Karpas-422 (cell line): ENCODE measurements around the gene PCYT1B. TPM values are rescaled to one million over a fixed set of nuclear protein-coding genes. Genes with fewer than 3 reads are reported as not detected.

ENCODE experiments used
- DNase-seq: peaks from one replicate; pipeline ENCODE4 v3.0.0-alpha.2; 2015
- H2AFZ ChIP-seq: fragments of 200-600 bp; sonication (generic); 2 replicates; pipeline ENCODE4 v1.6.1; 2014; ENCODE audit warnings: antibody characterized with exemption, low read length, mixed read lengths
- H3K27ac ChIP-seq: fragments of 200-600 bp; sonication (generic); 2 replicates; pipeline ENCODE4 v1.5.1; 2014; ENCODE audit warnings: mild to moderate bottlenecking, low read length, moderate library complexity
- H3K27me3 ChIP-seq: fragments of 200-600 bp; sonication (generic); 2 replicates; pipeline ENCODE4 v1.6.1; 2014; ENCODE audit warnings: low read length, mixed read lengths
- H3K36me3 ChIP-seq: fragments of 200-600 bp; sonication (generic); 2 replicates; pipeline ENCODE4 v1.6.1; 2014; ENCODE audit warnings: low read length, mixed read lengths; ENCODE audit not compliant: insufficient read depth
- H3K4me1 ChIP-seq: fragments of 200-600 bp; sonication (generic); 2 replicates; pipeline ENCODE4 v1.6.1; 2014; ENCODE audit warnings: mild to moderate bottlenecking, low read length, mixed read lengths
- H3K4me2 ChIP-seq: fragments of 200-600 bp; sonication (generic); 2 replicates; pipeline ENCODE4 v1.6.1; 2014; ENCODE audit warnings: low read length, low read depth, mild to moderate bottlenecking; ENCODE audit not compliant: poor library complexity, severe bottlenecking
- H3K4me3 ChIP-seq: fragments of 200-600 bp; sonication (generic); 2 replicates; pipeline ENCODE4 v1.5.1; 2014; ENCODE audit warnings: mild to moderate bottlenecking, antibody characterized with exemption, low read length, mixed read lengths
- H3K79me2 ChIP-seq: fragments of 200-600 bp; sonication (generic); 2 replicates; pipeline ENCODE4 v1.6.1; 2014; ENCODE audit warnings: mild to moderate bottlenecking, low read length, mixed read lengths
- H3K9ac ChIP-seq: fragments of 200-600 bp; sonication (generic); 2 replicates; pipeline ENCODE4 v1.6.0; 2014; ENCODE audit warnings: low read length
- H3K9me2 ChIP-seq: fragments of 200-600 bp; sonication (generic), shearing (Covaris generic); replicated peaks from 2 replicates; pipeline ENCODE4 v1.6.0; 2014; ENCODE audit warnings: mild to moderate bottlenecking, low read length, moderate library complexity; ENCODE audit not compliant: insufficient read depth
- H3K9me3 ChIP-seq: fragments of 300-700, 200-600 bp; sonication (generic); 2 replicates; pipeline ENCODE4 v1.6.1; 2014; ENCODE audit warnings: low read length, mixed read lengths
- H4K20me1 ChIP-seq: fragments of 200-600 bp; sonication (generic); 2 replicates; pipeline ENCODE4 v1.6.1; 2014; ENCODE audit warnings: mild to moderate bottlenecking, antibody characterized with exemption, low read length, low read depth; ENCODE audit not compliant: insufficient read depth
- total RNA-seq: library from RNA; depleted of rRNA; stranded (reverse); fragments of >200 nt; shearing (Covaris generic); gene quantifications from 2 replicates; pipeline ENCODE4 v1.2.3, GENCODE V29; 2014; ENCODE audit warnings: low replicate concordance

PCYT1B gene
- total RNA-seq, 1 experiment from 2014 or later, result 0.04 TPM

GRCh38 chrX:24676403-24677024 is 29.4 kb upstream of the PCYT1B start:
- Histone ChIP-seq H3K9ac (no peak overlapping the region), H3K27ac (no peak overlapping the region), H3K4me3 (no peak overlapping the region), H3K9me3 (no peaks in the 10 kb centered on the region), H3K36me3 (no peaks in the 10 kb centered on the region), H3K4me2 (no peak overlapping the region), H3K79me2 (no peaks in the 10 kb centered on the region), H3K4me1 (no peaks in the 10 kb centered on the region), H3K9me2 (no peaks in the 10 kb centered on the region), H3K27me3 (no peaks in the 10 kb centered on the region), H4K20me1 (no peaks in the 10 kb centered on the region), H2AFZ (no peak overlapping the region)
- peak; percentile 65 for DNase-seq

- no peaks in the 10 kb centered on the region for H3K79me2 ChIP-seq
- H3K9me2 ChIP-seq, result no peaks in the 10 kb centered on the region
- no peak for DNase-seq
- no peak overlapping the region for H3K9ac ChIP-seq
- no peak overlapping the region for H2AFZ ChIP-seq
- H3K4me1 ChIP-seq, result no peaks in the 10 kb centered on the region
- H3K36me3 ChIP-seq, result no peaks in the 10 kb centered on the region
- H3K9me3 ChIP-seq, result no peaks in the 10 kb centered on the region
- no peak overlapping the region for H3K27ac ChIP-seq
- H4K20me1 ChIP-seq, result no peaks in the 10 kb centered on the region
- H3K4me3 ChIP-seq, result no peak overlapping the region
- H3K4me2 ChIP-seq, result no peak overlapping the region
- no peaks in the 10 kb centered on the region for H3K27me3 ChIP-seq
These were observed 26.3 kb upstream of the PCYT1B start for GRCh38 chrX:24673424-24673823.

GRCh38 chrX:24672701-24673190 is 25.6 kb upstream of the PCYT1B start:
- Histone ChIP-seq H4K20me1 (no peaks in the 10 kb centered on the region), H3K9me2 (no peaks in the 10 kb centered on the region), H2AFZ (no peak overlapping the region)

GRCh38 chrX:24668111-24668510 is 21.0 kb upstream of the PCYT1B start:
- H3K4me1 ChIP-seq, result no peaks in the 10 kb centered on the region
- no peak overlapping the region for H3K4me3 ChIP-seq
- DNase-seq, result no peak
- no peaks in the 10 kb centered on the region for H3K79me2 ChIP-seq
- no peak overlapping the region for H3K9ac ChIP-seq
- H3K27me3 ChIP-seq, result no peaks in the 10 kb centered on the region
- H4K20me1 ChIP-seq, result no peaks in the 10 kb centered on the region
- no peak overlapping the region for H2AFZ ChIP-seq
- no peak overlapping the region for H3K27ac ChIP-seq
- H3K4me2 ChIP-seq, result no peak overlapping the region
- no peaks in the 10 kb centered on the region for H3K9me3 ChIP-seq
- no peaks in the 10 kb centered on the region for H3K36me3 ChIP-seq
- no peaks in the 10 kb centered on the region for H3K9me2 ChIP-seq

More at GRCh38 chrX:24672701-24673190, 25.6 kb upstream of the PCYT1B start:
- H3K27me3 ChIP-seq, result no peaks in the 10 kb centered on the region
- no peak overlapping the region for H3K4me3 ChIP-seq
- H3K9ac ChIP-seq, result no peak overlapping the region
- no peak for DNase-seq
- H3K4me1 ChIP-seq, result no peaks in the 10 kb centered on the region
- H3K27ac ChIP-seq, result no peak overlapping the region
- H3K4me2 ChIP-seq, result no peak overlapping the region
- no peaks in the 10 kb centered on the region for H3K79me2 ChIP-seq
- no peaks in the 10 kb centered on the region for H3K36me3 ChIP-seq
- H3K9me3 ChIP-seq, result no peaks in the 10 kb centered on the region

GRCh38 chrX:24662352-24662751 is 15.2 kb upstream of the PCYT1B start:
- H3K9ac ChIP-seq, result no peak overlapping the region
- H3K79me2 ChIP-seq, result no peaks in the 10 kb centered on the region
- H3K4me1 ChIP-seq, result no peaks in the 10 kb centered on the region
- H3K4me3 ChIP-seq, result no peak overlapping the region
- no peak overlapping the region for H3K27ac ChIP-seq
- no peaks in the 10 kb centered on the region for H3K9me3 ChIP-seq
- no peaks in the 10 kb centered on the region for H4K20me1 ChIP-seq
- no peak overlapping the region for H2AFZ ChIP-seq
- no peaks in the 10 kb centered on the region for H3K36me3 ChIP-seq
- no peaks in the 10 kb centered on the region for H3K27me3 ChIP-seq
- no peak overlapping the region for H3K4me2 ChIP-seq
- no peak for DNase-seq
- no peaks in the 10 kb centered on the region for H3K9me2 ChIP-seq

GRCh38 chrX:24661292-24661691 is 14.1 kb upstream of the PCYT1B start:
- Histone ChIP-seq H3K36me3 (no peaks in the 10 kb centered on the region), H3K79me2 (no peaks in the 10 kb centered on the region), H3K9me2 (no peaks in the 10 kb centered on the region), H3K9me3 (no peaks in the 10 kb centered on the region), H3K4me3 (no peak overlapping the region), H4K20me1 (no peaks in the 10 kb centered on the region), H3K9ac (no peak overlapping the region), H3K4me2 (no peak overlapping the region), H2AFZ (no peak overlapping the region), H3K27ac (no peak overlapping the region), H3K27me3 (no peaks in the 10 kb centered on the region), H3K4me1 (no peaks in the 10 kb centered on the region)
- no peak for DNase-seq

GRCh38 chrX:24659646-24660045 is 12.5 kb upstream of the PCYT1B start:
- no peak for DNase-seq

GRCh38 chrX:24659106-24659505 is 12.0 kb upstream of the PCYT1B start:
- Histone ChIP-seq H3K9me2 (no peaks in the 10 kb centered on the region), H3K27ac (no peak overlapping the region), H2AFZ (no peak overlapping the region), H3K4me2 (no peak overlapping the region), H3K9ac (no peak overlapping the region), H3K9me3 (no peaks in the 10 kb centered on the region), H3K36me3 (no peaks in the 10 kb centered on the region), H3K4me1 (no peaks in the 10 kb centered on the region), H4K20me1 (no peaks in the 10 kb centered on the region), H3K4me3 (no peak overlapping the region), H3K27me3 (no peaks in the 10 kb centered on the region), H3K79me2 (no peaks in the 10 kb centered on the region)
- DNase-seq, result no peak

More at GRCh38 chrX:24659646-24660045, 12.5 kb upstream of the PCYT1B start:
- no peaks in the 10 kb centered on the region for H3K9me2 ChIP-seq
- H3K27ac ChIP-seq, result no peak overlapping the region
- H3K9me3 ChIP-seq, result no peaks in the 10 kb centered on the region
- no peak overlapping the region for H3K9ac ChIP-seq
- no peak overlapping the region for H3K4me3 ChIP-seq
- H2AFZ ChIP-seq, result no peak overlapping the region
- H3K4me1 ChIP-seq, result no peaks in the 10 kb centered on the region
- no peaks in the 10 kb centered on the region for H3K79me2 ChIP-seq
- H3K4me2 ChIP-seq, result no peak overlapping the region
- no peaks in the 10 kb centered on the region for H3K27me3 ChIP-seq
- H4K20me1 ChIP-seq, result no peaks in the 10 kb centered on the region
- no peaks in the 10 kb centered on the region for H3K36me3 ChIP-seq
